Ovary (tissue), 3 donors: Measurements from ENCODE around the gene SLC7A14.

Source experiments
- EP300 ChIP-seq: sonication (generic); formaldehyde crosslinking; IDR thresholded peaks from one replicate; pipeline ENCODE4 v1.6.1; 2017; ENCODE audit warnings: antibody characterized with exemption
- POLR2A ChIP-seq: fragments of 450-650 bp; IDR thresholded peaks from one replicate; pipeline ENCODE4 v1.6.1; 2017; ENCODE audit warnings: antibody characterized with exemption, mild to moderate bottlenecking, moderate library complexity
- TF ChIP-seq, protein P1 (sequence below), 3 donors: fragments of 450-650 bp in 2 of 3; fragments of 200-600 bp in 1 of 3; IDR thresholded peaks; one replicate each; pipeline versions ENCODE4 v1.5.1 to v1.8.0; 2016 to 2022; ENCODE audit warnings: antibody characterized with exemption in 3 of 3, mild to moderate bottlenecking in 1 of 3
- donor health status: DM: no; HTN: no; CAD: no.

DNA sequence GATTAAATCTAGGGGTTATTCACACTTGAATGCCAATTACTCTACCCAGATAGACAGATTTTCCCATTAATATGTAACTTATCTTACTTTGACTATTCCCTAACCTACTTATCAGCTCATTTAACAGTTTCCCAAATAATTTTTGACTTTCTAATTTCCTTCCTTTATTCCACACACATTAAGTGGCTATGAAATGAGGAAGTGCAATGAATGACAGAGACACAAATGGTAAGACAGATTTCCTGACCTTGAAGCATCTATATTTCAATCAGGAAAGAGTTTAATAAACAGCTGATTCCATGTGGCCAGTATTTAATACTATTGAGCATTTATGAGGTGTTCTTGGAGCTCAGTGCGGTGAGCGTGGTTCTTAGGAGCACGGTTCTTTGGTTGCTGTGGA, 78.8 kb downstream of the SLC7A14 start:
- TF ChIP-seq, protein P1, sequence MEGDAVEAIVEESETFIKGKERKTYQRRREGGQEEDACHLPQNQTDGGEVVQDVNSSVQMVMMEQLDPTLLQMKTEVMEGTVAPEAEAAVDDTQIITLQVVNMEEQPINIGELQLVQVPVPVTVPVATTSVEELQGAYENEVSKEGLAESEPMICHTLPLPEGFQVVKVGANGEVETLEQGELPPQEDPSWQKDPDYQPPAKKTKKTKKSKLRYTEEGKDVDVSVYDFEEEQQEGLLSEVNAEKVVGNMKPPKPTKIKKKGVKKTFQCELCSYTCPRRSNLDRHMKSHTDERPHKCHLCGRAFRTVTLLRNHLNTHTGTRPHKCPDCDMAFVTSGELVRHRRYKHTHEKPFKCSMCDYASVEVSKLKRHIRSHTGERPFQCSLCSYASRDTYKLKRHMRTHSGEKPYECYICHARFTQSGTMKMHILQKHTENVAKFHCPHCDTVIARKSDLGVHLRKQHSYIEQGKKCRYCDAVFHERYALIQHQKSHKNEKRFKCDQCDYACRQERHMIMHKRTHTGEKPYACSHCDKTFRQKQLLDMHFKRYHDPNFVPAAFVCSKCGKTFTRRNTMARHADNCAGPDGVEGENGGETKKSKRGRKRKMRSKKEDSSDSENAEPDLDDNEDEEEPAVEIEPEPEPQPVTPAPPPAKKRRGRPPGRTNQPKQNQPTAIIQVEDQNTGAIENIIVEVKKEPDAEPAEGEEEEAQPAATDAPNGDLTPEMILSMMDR (IDR thresholded peaks at IDR 0.05): no peak
- TF ChIP-seq POLR2A (no peak), EP300 (no peak)
